ENCODE results near the gene ABHD18.

ABHD18 gene

GRCh38 chr4:128068918-128069317 lies 103.7 kb downstream of the ABHD18 start:
- DNase-seq (peak; percentile 10), ATAC-seq (peak; percentile 49)

DNA sequence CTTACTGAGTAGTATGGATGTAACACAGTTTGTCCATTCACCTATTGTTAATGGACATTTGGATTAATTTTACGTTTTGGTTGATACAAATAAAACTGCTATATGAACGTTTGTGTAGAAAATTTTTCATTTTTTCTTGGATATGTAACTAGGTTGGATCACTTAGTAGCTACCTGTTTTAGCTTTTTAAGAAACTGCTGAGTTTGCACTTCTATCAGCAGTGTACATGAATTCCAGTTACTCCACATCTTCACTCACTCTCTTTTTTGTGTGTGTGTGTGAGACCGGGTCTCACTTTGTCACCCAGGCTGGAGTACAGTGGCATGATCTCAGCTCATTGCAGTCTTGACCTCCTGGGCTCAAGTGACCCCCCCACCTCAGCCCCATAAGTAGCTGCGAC lies 111.3 kb downstream of the ABHD18 start:
- ATAC-seq: no peak
- no peak for DNase-seq
